B cell (primary cell): ENCODE measurements around the gene LCORL. TPM values are rescaled to one million over a fixed set of nuclear protein-coding genes. Genes with fewer than 3 reads are reported as not detected.
"Not testable (repeated sequence)": the region's sequence is repeated elsewhere in the genome, so short reads cannot be mapped to it uniquely, and the experiment has no call there.

Source experiments
- ATAC-seq: fragments of 200-7000 bp; cut with Tn5 transposase; one replicate; pipeline ENCODE4 v1.10.0; 2021; ENCODE audit warnings: low read depth, mild to moderate bottlenecking, moderate number of reproducible peaks, moderate library complexity
- CTCF ChIA-PET: fragments of 350-600 bp; sonication (Branson Sonifier 250); formaldehyde crosslinking; loops from one replicate; lab custom pipeline; 2021; ENCODE audit warnings: antibody characterized with exemption, inconsistent platforms; lab: Charles Lee
- POLR2A ChIA-PET: fragments of 350-600 bp; sonication (Branson Sonifier 250); formaldehyde crosslinking; loops from one replicate; lab custom pipeline; 2021; ENCODE audit warnings: antibody characterized with exemption; lab: Charles Lee
- DNase-seq: peaks from one replicate; pipeline ENCODE4 v3.0.0; 2013
- H2AFZ ChIP-seq: 2 replicates; pipeline ENCODE4 v1.6.1; 2012; ENCODE audit warnings: mild to moderate bottlenecking, low read depth, low read length; ENCODE audit not compliant: insufficient read depth, poor library complexity, severe bottlenecking
- H3K27ac ChIP-seq, 2 donors: 1 replicate in 1 of 2; 2 replicates in 1 of 2; pipeline ENCODE4 v1.5.1; 2012 to 2013; ENCODE audit warnings: low read length in 2 of 2, mild to moderate bottlenecking in 2 of 2, moderate library complexity in 1 of 2
- H3K27me3 ChIP-seq, 4 experiments: fragments of 200-600 bp in 1 of 4; sonication (generic) in 1 of 4; replicated peaks in 1 of 4; 1 replicate in 2 of 4; 2 replicates in 2 of 4; pipeline versions ENCODE4 v1.6.1 to v1.7.0; 2013 to 2016; ENCODE audit warnings: low read length in 3 of 4, mild to moderate bottlenecking in 2 of 4, mixed read lengths in 1 of 4, moderate library complexity in 1 of 4; ENCODE audit not compliant: insufficient read depth in 4 of 4, control insufficient read depth in 3 of 4; ENCODE audit errors: control extremely low read depth in 1 of 4
- H3K36me3 ChIP-seq, 2 experiments: replicated peaks in 1 of 2; 1 replicate in 1 of 2; 2 replicates in 1 of 2; pipeline versions ENCODE4 v1.6.1 to v1.7.1; 2013; ENCODE audit warnings: low read length in 1 of 2; ENCODE audit not compliant: insufficient read depth in 2 of 2, control insufficient read depth in 1 of 2; ENCODE audit errors: control extremely low read depth in 1 of 2, extremely low read depth in 1 of 2
- H3K4me1 ChIP-seq, 2 donors: fragments of 200-600 bp in 1 of 2; sonication (generic) in 1 of 2; 1 replicate in 1 of 2; 2 replicates in 1 of 2; pipeline versions ENCODE4 v1.5.1 to v1.6.1; 2013 to 2017; ENCODE audit warnings: low read length in 2 of 2; ENCODE audit not compliant: control insufficient read depth in 2 of 2, insufficient read depth in 2 of 2
- H3K4me2 ChIP-seq: replicated peaks from 2 replicates; pipeline ENCODE3; 2012; ENCODE audit warnings: mild to moderate bottlenecking, low read depth, low read length; ENCODE audit not compliant: poor library complexity, severe bottlenecking
- H3K4me3 ChIP-seq, 5 experiments: fragments of 200-600 bp in 1 of 5; sonication (generic) in 1 of 5; 1 replicate in 3 of 5; 2 replicates in 2 of 5; pipeline versions ENCODE4 v1.5.1 to v1.7.0; 2011 to 2016; ENCODE audit warnings: low read length in 4 of 5, mild to moderate bottlenecking in 4 of 5, low read depth in 2 of 5, control low read depth in 1 of 5, moderate library complexity in 1 of 5; ENCODE audit not compliant: insufficient read depth in 1 of 5; ENCODE audit errors: control extremely low read depth in 1 of 5, extremely low read depth in 1 of 5
- H3K79me2 ChIP-seq: fragments of 200-600 bp; sonication (generic); one replicate; pipeline ENCODE4 v1.6.0; 2016; ENCODE audit warnings: low read length; ENCODE audit not compliant: control insufficient read depth, insufficient read depth
- H3K9ac ChIP-seq: fragments of 200-600 bp; sonication (generic); 2 replicates; pipeline ENCODE4 v1.6.1; 2017; ENCODE audit warnings: mild to moderate bottlenecking, low read length, moderate library complexity
- H3K9me3 ChIP-seq, 3 donors: one replicate each; pipeline versions ENCODE4 v1.6.1 to v1.7.1; 2013; ENCODE audit warnings: low read length in 2 of 3; ENCODE audit not compliant: control insufficient read depth in 2 of 3, insufficient read depth in 1 of 3; ENCODE audit errors: control extremely low read depth in 1 of 3
- H4K20me1 ChIP-seq: 2 replicates; pipeline ENCODE4 v1.6.0; 2012; ENCODE audit warnings: mild to moderate bottlenecking, low read length; ENCODE audit not compliant: insufficient read depth, control insufficient read depth, poor library complexity, severe bottlenecking
- H3K27ac Mint-ChIP-seq: one replicate; pipeline ENCODE4 v1.8.0; 2021; ENCODE audit warnings: mixed read lengths
- H3K27me3 Mint-ChIP-seq: one replicate; pipeline ENCODE4 v1.8.0; 2021; ENCODE audit warnings: mixed read lengths
- H3K4me1 Mint-ChIP-seq: one replicate; pipeline ENCODE4 v1.8.0; 2021; ENCODE audit warnings: mixed read lengths
- H3K4me3 Mint-ChIP-seq: one replicate; pipeline ENCODE4 v1.8.0; 2021; ENCODE audit warnings: mixed read lengths
- H3K9me3 Mint-ChIP-seq: one replicate; pipeline ENCODE4 v1.8.0; 2022; ENCODE audit warnings: mixed read lengths; ENCODE audit not compliant: insufficient read depth
- CTCF ChIP-seq: fragments of 200-600 bp; IDR thresholded peaks from one replicate; pipeline ENCODE4 v1.8.0; 2022; ENCODE audit warnings: antibody characterized with exemption, mild to moderate bottlenecking
- EZH2 ChIP-seq: IDR thresholded peaks from 2 replicates; pipeline ENCODE4 v1.6.1; 2012; ENCODE audit warnings: borderline replicate concordance, low read depth, mild to moderate bottlenecking, moderate library complexity, low read length; ENCODE audit not compliant: insufficient read depth, poor library complexity, severe bottlenecking
- WGBS: methylation state at CpG from one replicate; pipeline ENCODE4 v1.1.5; 2013; ENCODE audit warnings: missing lambda C conversion rate; ENCODE audit not compliant: insufficient coverage; 5-methylcytosine and 5-hydroxymethylcytosine counted together
- intact Hi-C: fragments of 100-400 bp; cut with micrococcal nuclease; formaldehyde crosslinking; loops from one replicate; pipeline ENCODE4 v1.10.0; 2022
- polyA plus RNA-seq: library from polyadenylated mRNA; depleted of rRNA; stranded (reverse); fragments of >200 nt; gene quantifications from 2 replicates; pipeline ENCODE4 v1.2.3, GENCODE V29; 2012
- total RNA-seq, 2 donors: library from RNA; stranded (reverse); fragments of 120-200 nt in 1 of 2; gene quantifications; 1 replicate in 1 of 2; 2 replicates in 1 of 2; pipeline versions ENCODE4 v1.2.3 to v1.2.4, GENCODE V29; 2013 to 2022

Gene LCORL
- total and polyA plus RNA-seq, 2 donors (not counting 1 experiment from before 2014, with no cell fraction given), result 1.2 to 31.3 TPM

GRCh38 chr4:17851959-17852358 lies 169.6 kb downstream of the LCORL start:
- DNase-seq (no peak), ATAC-seq (no peak)
- Histone ChIP-seq H3K27me3 (no peaks in the 10 kb centered on the region), H3K9me3 (no peaks in the 10 kb centered on the region), H3K79me2 (no peaks in the 10 kb centered on the region), H3K27ac (no peak overlapping the region), H3K4me2 (no peak overlapping the region), H2AFZ (no peak overlapping the region), H3K36me3 (no peaks in the 10 kb centered on the region), H4K20me1 (no peaks in the 10 kb centered on the region), H3K9ac (no peak overlapping the region), H3K4me3 (no peak overlapping the region), H3K4me1 (no peaks in the 10 kb centered on the region)
- no peaks in the 10 kb centered on the region for H3K9me3 Mint-ChIP-seq
- no peak overlapping the region for H3K27ac Mint-ChIP-seq
- no peaks in the 10 kb centered on the region for H3K4me1 Mint-ChIP-seq
- POLR2A ChIA-PET, result no interaction called here
- H3K4me3 Mint-ChIP-seq, result no peak overlapping the region
- TF ChIP-seq CTCF, result no peak
- no peak for TF ChIP-seq EZH2
- no peaks in the 10 kb centered on the region for H3K27me3 Mint-ChIP-seq
- CTCF ChIA-PET, result no interaction called here
- intact Hi-C loops, result no loop called here

- H3K4me3 Mint-ChIP-seq, POLR2A ChIA-PET, H3K4me1 ChIP-seq, H3K27ac ChIP-seq, H3K9me3 ChIP-seq, CTCF ChIA-PET, intact Hi-C loops, H3K4me1 Mint-ChIP-seq, H3K36me3 ChIP-seq, H3K9me3 Mint-ChIP-seq, H3K27ac Mint-ChIP-seq, H4K20me1 ChIP-seq, H3K27me3 ChIP-seq, H3K4me3 ChIP-seq, H3K4me2 ChIP-seq, DNase-seq, ATAC-seq, H3K9ac ChIP-seq, H3K79me2 ChIP-seq, H2AFZ ChIP-seq, H3K27me3 Mint-ChIP-seq: not testable (repeated sequence)
- no CpG with 5 or more reads among the region's 1 CpG for WGBS
These were observed 171.3 kb downstream of the LCORL start for GRCh38 chr4:17850295-17850694.
